CD4-positive, alpha-beta T cell treated with Interleukin-17A for 1 hour (primary cell): ENCODE measurements around the gene TMUB2.

Experiments
- DNase-seq: peaks from one replicate; pipeline ENCODE4 v3.0.0-alpha.2; 2020

The TMUB2 gene

DNA sequence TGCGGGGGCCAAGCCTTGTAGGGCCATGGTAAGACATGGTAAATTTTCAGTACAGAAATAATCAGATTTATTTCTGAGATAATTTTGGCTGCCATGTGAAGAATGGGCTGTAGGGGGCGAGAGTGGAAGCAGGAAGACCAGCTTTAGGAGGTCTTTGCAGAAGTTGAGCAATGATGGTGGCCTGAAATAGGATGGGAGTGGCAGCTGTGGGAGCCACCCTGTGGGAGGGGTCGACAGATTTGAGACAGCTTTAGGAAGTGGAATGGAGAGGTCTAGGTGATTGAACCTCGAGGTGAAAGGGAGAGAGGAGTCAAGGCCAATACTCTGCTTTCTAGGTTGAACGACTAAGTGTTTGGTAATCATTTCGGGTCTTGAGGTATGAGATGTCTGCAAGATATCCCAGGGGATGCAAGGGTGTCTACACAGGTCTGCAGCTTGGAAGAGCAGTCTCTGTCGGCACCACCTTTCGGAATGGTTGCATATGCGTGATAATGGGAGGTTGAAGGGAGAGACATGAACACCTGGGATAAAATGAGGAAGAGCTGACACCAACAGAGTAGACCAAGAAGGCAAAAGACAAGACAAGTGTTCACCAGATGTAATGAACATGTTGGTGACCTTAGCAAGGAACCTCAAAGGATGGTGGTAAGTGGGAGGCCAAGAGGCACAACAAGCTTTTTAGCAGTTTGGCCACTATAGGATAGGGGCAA lies 17.1 kb downstream of the TMUB2 start:
- DNase-seq = peak; percentile 72

DNA sequence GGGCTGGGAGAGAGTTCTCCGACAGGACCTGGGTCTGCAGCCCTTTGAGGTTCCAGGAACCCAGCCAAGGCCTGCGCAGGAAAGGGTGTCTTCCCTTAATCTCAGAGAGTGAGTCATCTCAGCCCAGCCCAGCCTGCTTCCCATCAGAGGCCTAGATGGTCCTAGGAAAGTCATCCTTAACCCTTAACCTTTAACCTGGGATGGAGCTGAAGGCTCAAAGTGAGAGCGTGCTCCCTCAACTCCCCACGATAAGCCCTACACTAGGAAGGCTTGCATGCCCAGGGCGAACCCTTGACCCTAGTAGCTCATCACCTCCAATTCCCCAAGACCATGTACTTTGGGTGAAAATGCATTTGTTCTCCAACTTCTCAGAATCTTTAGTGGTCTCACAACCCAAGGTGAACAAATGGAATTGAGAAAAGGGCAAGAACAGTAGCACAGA lies 17.7 kb downstream of the TMUB2 start:
- DNase-seq = no peak

DNA sequence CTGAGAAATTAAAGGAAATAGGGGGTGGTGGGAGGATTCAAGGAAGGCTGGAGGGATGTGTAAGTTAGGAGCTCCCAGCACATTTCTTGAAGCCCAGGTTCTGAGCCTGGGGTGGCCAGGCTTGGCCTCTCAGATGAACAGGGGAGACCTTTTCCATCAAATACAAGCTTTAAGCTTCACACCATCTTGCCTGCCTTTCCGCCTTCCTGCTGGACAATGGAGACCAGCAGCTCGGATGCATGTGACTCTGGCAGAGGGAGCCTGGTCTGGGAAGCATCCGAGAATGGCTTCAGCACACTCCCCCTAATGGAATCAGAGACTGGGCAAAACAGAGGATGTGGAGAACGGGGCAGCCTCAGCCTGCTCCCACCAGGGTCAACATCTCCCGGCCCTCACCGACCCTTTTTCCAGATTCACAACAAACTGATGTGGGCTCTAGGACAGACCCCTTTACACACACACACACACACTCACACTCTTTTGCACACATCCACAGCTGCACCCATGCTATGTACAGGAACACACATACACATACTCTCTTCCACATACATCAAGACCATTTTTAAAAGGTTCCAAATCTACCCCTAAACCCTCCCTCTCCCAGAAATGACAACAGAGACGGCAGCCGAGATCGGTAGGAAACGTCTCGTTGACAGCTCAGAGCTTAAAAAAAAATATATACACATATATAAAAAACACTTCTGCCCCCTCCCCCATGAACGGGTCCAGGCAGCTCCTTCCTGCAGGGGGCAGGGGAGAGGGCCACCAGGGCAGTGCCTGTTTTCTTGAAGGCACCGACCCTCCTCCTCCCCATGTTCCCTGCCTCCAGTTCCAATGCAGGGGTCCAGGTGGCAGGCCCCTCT lies 19.4 kb downstream of the TMUB2 start:
- DNase-seq = no peak

DNA sequence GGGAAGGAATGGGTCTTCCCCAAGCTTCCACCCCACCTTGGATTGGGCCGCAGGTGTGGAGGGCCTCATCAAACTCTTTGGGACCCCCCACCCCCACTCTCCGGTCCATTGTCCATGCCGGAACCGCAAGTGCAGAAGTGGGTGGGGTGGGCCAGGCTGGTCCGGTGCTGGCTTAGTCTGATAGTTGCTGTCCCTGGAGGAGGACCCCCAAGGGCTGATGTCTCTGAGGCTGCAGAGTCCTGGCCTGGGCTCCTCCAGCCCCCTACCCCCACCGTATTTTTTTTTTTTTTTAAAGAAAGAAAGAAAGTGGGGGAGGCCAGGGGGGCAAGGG lies 20.0 kb downstream of the TMUB2 start:
- no peak for DNase-seq

DNA sequence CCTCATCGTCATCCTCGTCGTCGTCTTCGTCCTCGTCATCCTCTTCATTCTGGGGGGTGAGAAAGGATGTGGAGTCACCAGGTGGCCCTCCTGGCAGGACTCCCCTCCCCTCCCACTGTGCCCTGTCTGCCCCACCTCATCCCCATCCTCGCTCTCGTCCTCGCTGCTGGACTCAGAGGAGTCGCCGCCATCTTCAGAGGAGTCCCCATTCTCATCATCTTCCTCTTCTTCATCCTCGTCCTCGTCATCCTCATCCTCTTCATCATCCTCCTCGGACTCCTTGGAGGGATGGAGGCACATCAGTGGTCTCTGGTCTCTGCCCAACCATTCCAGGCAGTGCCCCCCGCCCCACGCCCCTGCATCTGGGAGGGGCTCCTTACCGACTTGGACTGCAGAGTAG lies 20.5 kb downstream of the TMUB2 start:
- DNase-seq = no peak

DNA sequence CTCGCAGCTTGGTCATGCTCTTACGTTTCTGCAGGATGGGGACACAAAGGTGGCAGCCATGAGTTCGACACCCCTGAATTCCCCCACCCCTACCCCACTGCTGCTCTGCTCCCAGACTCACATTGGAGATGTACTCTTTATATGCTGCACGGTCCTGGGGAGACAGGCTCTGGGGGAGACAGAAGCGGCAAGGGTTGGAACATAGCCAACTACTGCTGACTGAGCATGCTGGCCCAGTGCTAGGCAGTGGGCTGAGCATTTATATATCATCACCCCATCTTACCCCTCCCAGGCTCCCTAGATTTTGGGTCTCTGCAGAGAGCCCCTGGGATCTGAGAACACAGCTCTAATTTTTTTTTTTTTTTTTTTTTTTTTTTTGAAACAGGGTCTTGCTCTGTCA lies 21.0 kb downstream of the TMUB2 start:
- no peak for DNase-seq

DNA sequence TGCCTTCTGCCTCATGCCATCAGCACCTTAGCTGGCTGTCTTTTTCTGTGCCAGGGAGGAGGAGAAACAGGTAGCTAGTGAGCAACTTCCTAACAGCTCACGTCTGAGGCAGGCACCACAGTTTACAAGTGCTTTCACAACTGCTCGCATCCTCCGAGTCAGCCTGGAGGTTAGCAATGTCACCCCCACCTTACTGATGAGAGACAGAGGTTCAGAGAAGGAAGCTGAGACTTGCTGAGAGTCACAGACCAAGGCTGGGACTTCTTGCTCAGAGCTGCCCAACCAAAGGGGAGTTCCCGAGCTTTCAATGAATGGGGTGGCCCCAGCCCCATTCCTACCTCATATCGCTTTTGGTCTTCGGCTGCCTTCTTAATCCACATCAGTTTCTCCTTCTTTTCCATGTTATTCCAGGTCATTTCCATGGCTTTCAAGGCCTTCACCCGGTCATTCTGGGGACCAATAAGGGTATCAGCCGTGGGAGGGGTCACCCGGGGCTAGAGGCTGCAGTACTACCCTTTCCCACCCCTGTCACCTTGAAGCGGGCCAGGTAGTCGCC lies 23.1 kb downstream of the TMUB2 start:
- DNase-seq = peak; percentile 30

DNA sequence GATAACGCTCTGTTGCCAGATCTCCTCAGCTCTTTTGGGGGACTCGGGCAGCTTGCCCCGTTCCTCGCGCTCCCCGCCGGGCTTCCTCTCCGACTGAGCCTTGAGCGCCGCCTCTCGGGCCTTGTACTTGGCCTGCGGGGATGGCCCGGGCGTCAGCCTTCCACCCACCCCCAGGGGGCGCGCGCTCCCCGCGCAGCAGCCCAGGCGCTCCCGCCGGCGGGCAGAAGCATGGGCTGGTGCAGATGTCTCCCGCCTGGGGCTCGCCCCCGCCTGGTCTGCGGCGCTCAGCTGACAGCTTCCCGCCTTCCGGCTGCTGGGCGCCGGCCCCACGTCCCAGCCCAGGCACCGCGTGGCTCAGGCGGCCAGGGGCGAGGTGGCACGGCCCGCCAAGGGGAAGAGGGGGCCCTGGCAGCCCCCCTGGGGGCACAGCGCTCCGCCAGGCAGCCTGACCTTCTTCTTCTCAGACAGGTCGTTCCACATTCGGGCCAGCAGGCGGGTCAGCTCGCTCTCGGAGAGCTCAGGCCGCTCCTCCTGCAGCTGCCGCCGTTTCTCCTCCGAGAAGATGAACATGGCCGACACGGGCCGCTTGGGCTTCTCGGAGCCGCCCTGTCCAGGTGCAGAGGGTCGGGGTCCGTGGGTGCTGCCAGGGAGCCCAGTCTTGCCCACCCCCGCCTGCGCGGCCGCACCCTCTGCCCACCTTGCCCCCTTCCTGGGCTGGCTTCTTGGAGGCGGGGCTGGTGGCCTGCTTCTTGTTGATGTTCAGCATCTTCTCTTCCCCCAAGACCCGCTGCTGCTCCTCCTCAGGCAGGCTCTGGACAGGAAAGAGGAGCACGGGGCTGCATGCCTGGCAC lies 23.8 kb downstream of the TMUB2 start:
- DNase-seq = peak; percentile 93

DNA sequence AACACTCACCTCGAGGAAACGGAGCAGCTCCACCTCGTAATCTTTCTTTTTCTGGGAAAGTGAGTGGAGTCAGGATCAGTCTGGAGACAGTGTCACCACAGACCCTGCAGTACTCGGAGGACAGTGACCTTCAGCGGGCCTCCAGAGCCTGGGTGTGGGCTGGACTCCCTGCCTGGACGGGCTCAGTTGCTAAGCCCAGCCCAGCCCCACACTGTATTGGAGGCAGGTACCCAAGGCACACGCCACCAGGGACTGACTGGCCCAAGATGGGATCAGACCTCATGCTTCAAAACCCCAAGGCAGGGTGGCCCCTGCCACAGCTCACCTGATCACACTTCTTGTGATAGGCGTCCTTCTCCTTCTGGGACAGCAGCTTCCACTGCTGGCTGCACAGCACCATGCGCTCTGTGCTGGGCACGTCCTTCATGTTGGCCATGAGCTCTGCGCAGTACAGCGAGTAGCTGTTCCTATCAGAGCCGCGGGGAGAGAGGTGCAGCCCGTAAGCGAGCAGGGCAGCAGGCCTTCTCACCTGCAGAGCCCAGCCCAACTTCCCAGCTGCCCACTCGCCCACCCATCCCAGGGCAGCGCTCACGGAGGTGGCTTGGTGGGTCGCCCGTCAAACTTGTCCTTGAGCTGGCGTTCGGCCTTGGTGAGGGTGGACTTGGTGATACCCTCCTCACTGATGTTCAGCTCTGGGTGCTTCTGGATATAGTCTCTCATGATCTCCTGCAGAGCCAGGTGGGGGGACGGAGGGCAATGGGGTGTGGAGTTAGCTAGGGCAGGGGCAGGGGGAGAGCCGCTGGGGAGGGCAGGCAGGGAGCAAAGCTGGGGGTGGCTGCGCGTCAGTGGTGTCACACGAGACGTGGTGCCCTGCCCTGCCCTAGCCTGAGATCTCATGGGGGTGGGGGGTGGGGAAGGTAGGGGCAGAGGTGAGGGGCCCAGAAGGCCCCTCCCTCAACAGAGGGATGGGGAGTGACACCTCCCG lies 24.8 kb downstream of the TMUB2 start:
- no peak for DNase-seq

DNA sequence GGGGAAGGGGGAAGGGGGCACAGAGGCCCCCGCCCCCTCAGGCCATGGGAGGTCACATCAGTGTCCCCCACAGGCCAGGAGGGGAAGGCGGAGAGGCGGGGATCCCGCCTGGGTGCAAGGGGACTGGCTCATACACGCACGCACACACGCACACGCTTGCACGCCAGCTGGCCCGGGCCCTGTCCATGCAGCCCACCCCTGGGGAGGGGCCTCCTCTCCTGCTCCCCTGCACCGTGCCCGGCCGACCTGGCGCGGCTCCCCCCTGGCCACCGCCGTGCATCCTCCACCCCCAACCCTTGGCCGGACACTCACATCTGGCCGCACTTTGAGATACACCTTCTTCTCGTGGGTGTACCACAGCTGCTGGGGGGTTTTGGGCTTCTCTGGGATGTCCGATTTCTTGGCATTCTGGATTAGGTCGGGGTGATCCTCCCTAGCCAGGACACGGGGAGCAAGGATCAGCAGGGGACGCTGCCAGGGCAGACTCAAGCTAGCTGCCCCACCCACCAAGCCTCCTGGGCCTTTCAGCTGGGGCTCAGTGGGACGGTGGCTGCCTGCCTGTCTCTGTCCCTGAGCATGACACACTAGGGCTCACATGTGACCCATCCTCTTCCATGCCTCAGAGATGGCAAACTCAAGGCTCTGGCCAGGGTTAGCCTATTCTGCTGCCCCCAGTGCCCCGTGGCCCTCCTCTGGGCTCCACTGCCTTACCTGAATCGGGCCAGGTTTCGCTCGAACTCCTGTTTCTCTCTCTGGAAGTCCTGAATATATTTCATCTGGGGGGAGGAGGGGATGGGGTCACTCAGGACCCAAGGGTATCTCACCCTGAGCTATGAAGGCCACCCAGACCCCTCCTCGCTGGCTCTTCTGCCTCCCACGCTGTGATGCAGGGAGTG lies 26.0 kb downstream of the TMUB2 start:
- DNase-seq = no peak

DNA sequence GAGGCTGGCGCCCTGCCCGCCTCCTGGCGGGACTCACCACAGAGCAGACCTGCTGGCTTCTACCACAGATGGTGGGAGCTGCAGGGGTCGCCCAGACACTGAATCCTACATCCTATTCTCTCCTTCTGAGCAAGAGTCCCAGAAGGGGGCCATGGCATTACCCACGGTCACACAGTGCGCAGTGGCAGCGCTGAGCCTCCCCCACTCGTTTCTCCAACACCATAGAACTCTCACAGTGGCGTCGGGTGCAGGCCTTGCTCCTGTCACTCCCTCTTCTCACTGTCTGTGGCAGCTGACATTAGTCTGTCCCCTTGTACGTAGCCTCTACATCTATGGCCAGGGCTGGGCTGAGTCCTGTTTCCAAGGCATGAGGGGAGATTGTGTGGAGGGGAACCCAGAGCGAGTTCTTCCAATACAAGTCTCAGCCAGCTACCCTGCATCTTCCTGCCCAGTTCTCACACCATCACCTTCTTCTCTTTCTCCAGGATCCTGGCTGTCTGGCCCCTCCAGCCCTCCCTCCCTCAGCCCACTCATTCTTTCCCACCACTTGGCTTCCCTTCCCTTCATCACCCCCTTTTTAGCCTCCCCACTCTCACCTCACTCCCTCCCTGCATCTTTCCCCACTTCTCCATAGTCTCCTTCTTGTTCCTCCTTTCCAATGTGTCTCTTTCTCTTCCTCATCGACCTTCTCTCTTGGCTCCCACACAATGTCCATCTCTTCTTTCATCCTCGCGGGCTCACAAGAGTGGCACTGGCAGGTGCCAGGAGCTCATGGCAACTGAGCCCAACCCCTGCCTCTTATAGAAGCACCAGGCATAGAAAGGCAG lies 26.8 kb downstream of the TMUB2 start:
- DNase-seq = no peak

DNA sequence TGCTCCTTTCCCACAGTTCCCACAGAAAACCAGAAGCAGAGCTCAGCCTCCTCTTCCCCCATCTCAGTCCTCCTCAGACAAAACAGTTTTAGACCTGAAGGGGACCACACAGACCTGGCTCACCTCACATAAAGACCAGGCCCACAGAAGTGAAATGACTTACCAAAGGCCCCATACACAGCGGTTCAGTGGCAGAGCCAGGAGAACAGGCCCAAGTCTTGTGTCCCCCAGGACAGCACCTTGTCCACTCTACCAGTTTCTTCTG lies 27.4 kb downstream of the TMUB2 start:
- DNase-seq = no peak

DNA sequence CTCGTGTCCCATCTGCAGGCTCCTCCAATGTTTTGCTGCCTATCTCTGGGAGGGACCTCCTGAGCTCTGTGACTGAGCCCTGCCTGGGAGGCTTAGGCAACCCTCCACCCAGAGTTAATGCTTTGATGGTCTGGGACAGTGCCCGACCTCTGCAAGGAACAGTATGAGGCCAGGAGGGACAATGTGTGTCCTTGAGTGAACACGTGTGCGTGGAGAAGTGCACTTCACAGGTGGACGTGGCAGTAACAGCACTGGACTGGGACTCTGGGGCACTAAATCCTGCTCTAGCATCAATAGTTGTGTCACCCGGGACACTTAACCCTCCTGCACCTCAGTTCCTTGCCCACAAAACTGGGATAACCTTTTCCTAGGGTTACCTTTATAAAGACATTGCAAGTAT lies 28.1 kb downstream of the TMUB2 start:
- DNase-seq = no peak

DNA sequence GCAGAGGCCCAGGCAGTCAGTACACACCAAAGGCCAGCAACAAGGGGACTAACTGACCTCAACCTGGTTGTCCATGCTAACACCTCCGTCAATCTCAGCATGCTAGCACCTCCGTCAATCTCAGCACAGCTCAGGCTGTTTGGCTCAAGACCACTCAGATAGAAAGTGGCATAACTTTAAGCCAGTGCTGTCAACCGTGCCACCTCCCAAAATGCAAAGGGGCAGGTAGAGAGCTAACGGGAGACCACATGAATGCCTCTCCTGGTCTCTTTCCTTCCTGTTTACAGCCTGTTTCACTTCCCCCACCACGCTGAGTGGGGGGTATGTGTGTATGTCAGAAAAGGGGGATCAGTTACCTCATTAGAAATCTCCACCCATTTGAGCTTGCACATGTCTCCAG lies 29.4 kb downstream of the TMUB2 start:
- peak; percentile 61 for DNase-seq

DNA sequence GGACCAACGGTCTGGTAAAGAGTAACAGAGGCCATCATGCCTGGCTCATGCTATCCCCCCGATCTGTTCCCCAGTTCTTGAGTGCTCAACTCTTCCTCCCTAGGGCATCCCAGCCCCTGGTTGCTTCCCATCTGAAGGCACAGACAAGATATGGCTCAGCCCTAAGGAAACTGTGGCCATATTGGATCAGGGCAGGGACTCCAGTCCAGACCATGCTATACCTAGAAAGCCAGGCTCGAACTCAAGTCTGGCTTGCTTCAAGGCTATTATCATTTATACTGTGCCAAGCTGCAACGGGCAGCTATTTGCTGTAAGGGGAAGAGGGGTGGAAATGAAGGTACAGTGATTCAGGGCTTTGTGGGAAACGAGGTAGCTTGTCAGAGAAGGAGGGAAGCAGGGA lies 29.9 kb downstream of the TMUB2 start:
- DNase-seq = no peak

DNA sequence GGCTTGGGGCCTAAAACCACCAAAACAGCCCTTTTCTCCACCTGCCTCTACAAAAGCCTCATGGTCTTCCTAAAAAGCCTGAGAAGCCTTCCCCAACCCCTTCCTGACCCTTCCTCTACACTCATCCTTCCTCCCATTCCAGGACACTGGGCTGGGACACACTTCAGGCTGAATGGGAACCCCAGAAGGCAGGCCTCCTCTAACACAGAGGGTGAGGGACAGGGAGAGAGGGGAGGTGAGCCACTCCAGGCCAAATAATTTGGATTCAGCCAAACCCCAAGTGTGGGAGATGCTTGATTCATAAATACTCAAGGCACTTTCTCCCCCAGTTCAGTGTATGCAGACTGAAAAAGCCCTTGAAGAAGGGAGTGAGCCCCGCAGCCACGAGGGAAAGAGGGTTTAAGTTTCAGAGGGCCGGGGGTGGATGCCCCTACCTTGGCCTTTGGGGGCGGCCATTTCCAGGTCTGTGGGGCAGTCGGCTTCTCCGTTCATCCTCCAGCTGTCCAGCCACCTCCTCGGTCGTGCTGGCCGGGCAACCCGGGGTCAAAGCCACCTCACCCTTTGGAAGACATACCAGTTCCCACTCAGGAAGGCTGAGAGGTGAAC lies 31.1 kb downstream of the TMUB2 start:
- no peak for DNase-seq

DNA sequence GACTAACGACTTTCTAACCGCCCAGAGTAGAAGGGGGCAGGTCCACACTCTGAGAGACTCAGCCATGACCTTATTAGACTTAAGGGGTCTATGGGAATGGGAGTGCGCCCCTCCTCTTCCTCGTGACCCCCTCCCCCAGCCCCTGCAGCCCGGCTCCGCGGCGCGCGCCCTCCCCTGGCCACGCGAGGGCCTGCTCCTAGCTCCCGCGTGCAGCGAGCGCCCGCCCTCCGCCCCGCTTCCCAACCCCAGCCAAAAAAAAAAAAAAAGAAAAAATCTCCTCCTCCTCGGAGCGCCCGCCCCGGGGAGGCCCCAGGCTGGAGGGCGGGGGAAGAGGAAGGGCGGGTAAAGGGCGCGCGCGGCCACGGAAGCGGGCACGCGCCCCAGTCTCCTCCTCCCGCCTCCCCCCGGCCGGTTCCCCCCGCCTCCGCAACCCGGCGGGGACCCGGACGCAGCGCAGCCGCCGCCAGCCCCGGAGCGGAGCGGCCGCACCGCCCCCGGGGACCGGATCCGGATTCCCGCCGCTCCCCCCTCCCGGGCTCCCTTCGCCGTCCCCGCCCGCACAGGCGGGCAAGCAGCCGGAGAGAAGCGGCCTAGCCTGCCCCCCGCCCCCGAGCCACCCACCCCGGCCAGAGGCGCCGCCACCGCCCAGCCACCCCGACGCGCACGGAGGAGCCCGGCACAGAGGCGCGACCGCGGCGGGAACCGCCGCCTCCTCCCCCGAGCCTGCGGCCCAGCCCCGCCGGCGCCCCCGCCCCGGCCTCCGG lies 31.8 kb downstream of the TMUB2 start:
- peak; percentile 91 for DNase-seq

DNA sequence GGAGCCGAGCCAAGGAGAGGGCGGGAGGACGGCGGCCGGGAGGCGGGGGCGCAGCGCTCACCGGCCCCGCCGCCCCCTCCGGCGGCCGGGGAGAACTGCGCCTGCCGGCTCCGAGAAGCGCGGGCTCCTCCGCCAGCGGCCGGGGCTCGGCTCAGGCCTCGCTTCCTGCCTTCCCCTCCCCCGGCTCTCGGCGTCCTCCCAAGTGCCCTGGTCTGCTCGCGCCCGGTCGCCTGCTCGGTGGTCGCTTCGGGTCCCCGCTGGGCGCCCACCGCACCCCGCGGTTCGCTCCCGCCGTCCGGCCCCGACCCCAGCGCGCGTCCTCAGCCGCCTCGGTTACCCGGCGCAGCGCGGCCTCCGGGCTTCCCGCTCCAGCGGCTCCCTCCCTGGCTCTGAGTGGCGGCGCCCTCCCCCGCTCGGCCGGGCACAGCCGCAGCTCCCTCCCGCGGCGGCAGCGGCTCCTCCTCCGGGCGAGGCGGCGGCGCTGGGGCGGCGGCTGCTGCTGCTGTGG lies 32.4 kb downstream of the TMUB2 start:
- DNase-seq = no peak
